ENCODE measurements around the gene AMZ2.
"Not testable (repeated sequence)": the region's sequence is repeated elsewhere in the genome, so short reads cannot be mapped to it uniquely, and the experiment has no call there.

The AMZ2 gene

DNA sequence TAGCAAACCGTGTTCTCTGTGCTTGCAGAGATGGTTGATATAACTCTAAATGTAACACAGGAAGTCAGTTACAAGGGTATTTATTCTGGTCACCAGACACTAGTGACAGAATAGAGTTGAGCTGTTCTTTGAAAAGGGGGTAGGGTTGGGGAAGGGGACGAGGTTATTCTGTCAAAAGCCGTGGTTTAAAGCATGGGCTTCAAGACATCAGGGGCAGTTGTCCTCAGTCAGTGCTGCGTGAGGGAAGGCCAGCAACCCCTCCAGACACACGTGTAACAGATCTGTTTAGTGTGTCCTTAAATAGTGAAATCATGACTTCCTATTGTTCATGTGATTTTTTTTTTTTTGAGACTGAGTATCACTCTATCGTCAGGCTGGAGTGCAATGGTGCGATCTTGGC is 5.6 kb downstream of the AMZ2 start:
- not testable (repeated sequence) for DNase-seq

DNA sequence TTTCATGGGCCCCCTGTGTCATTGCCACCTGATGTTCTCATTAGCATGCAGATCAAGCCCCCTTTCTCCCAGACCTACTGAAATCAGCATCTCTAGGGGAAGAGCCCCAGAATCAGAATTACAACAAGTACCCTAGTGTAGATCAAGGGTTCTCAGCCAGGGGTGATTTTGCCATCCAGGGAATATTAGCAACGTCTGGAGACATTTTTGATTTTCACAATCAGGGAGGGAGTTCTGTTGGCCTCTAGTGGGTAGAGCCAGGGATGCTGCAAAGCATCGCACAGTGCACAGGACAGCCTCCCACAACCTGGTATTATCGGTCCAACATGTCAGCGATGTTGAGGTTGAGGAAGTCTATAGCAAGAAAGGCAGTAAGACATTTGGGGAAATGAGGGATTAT is 7.3 kb downstream of the AMZ2 start:
- no peak for DNase-seq

DNA sequence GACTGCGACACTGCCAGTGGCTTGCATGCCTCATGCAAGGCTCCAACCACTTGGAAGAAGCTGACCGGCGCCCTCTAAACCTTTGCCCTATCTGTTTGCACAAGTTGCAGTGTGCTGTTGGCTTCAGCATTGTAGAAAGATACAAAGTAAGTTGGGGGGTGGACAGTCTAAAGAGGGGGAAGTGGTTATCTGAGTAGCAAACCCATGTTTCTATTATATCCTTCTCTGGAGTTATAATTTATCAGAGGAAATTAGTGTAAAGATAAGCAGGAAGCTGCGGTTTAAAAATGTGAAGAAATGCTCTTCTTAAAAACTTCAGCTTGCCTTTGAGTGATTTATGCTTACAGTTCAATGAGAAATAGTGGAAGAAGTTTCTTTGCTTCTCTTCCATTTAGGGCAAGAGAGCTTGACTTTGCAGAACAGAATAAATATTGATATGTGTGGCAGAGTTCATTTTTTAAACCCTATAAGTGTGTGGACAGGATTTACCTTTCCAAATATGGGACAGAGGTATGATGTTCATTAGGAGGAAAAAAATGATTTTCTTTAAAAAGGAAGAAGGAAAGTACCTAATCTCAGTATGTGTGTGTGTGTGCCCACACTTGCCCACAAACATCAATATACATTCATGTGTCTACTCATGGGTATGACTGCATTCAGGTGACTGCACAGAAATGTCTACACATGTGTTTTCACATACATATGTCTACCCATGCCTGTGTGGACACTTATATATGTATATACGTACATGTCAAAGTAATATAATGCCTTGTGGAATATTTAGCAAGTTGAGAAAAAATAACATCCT is 8.1 kb downstream of the AMZ2 start:
- DNase-seq: peak; percentile 85 to 95

DNA sequence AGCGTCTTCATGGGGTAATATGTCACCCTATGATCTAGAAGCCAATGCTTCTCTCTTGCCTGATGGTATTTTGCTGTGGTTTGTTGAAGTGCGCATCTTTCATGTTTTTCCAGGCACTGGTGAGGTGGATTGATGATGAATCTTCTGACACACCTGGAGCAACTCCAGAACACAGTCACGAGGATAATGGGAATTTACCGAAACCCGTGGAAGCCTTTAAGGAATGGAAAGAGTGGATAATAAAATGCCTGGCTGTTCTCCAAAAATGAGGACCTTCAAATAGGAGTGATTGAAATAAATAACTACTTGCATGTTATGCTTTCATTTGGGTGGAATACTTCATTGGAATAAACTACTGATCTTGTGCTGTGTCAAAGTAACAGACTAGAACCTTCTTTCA is 8.9 kb downstream of the AMZ2 start:
- DNase-seq: not testable (repeated sequence)

DNA sequence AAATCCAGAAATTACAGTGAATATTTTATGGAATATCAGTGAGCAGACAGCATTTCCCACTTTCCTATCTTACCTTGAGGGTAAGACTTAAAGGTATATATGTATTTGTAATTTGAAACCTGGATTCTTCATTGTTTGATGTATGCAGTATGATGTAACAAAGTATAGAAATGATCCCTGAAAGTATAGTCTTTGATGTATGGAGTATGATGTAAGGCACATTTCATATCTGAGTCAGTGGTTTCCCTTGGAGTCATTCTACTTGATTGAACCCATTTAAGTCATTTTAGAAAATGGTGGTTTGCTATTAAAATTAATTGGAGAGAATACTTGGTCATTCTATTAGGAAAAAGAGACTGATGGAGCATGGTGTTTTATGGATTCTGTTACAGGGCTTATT is 10.1 kb downstream of the AMZ2 start:
- DNase-seq: no peak

DNA sequence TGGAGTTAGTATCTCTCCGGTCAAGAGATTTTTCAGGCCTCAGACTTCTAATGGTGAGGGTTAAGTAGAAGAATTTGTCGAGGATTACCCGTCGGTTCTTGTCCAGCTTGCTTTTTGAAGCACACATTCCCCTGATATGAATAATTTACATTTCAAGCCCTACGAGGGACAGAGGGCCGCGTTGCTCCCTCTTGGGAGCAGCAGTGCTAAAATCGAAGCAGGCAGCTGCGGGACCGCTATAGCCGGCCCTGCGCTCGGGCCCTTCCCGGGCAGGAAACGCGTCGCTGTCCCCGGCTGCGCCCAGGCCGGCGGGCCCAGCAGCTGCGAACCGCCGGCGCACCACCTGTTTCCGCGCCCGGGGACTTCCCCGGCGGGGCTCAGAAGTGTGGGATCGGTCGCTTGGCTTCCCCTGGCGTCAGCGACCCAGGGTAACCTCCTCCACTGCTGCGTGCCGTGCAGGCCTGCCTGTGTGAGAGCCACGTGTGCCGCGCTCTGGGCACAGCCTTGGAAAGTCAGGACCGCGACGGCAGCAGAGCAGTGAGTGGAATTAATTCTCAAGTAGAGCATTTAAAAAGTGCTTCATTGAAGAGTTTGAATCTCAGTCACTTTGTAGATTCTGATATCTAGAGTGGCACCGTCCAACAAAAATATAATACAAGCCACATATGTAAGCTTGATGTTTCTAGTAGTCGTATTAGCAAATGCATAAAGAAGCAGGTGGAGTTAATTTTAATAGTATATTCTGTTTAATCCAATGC is 11.2 kb downstream of the AMZ2 start:
- DNase-seq: peak; percentile 77 to 88

DNA sequence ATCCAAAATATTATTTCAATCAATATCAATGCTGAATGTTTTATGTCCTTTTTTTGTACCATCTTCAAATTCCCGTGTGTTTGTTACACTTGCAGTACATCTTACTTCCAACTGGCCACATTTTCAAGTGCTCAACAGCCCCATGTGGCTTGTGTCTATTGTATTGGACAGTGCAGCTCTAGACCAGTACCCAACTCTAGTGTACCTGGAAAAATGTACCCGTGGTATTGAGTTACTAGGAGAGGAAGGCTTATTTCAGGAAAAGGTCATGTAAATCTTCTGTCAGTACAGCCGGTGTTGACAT is 11.8 kb downstream of the AMZ2 start:
- DNase-seq: not testable (repeated sequence)

DNA sequence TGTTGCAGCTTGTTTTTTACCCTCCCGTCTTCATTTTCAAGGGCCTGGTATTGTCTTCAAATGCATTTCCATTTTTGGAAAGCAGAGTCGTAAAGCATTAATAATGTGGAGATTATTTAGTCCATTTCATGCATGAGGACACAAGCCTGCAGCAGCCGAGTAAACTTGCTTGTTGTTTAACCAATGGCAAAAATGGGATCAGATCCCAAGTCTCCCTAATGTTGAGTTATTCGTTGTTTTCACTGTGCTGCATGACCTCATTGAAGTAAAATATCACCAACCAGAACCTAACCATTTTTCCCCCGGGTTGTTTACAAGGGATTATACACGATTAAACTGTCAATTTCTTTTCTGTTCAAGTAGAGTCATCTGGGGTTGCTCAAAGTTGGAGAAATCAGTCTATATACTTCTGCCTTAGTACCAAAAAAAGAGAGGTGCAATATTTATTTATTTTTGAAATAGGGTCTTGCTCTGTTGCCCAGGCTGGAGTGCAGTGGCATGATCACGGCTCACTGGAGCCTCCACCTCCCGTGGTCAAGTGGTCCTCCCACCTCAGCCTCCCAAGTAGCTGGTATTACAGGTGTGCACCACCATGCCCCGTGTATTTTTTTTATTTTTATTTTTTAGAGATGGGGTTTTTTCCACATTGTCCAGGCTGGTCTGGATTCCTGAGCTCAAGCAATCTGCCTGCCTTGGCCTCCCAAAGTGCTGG is 12.4 kb downstream of the AMZ2 start:
- DNase-seq: no peak

DNA sequence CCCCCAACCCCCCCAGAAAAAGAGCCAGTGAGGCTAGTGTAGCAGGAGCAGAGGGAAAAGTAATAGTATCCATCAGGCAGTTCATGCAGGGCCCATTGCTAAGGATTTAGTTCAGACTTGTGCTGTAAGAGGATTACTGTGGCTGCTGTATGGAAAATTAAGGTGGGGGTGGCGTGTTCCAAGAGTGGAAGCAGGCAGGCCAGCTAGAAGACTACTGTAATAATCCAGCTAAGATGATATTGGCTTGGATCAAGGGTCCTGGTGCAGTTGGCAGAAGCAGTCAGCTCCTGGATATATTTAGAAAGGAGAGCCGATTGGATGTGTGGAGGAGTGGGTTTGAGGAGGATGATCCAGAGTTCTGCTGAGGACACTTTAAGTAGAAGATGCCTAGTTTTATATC is 14.6 kb downstream of the AMZ2 start:
- DNase-seq: not testable (repeated sequence)

DNA sequence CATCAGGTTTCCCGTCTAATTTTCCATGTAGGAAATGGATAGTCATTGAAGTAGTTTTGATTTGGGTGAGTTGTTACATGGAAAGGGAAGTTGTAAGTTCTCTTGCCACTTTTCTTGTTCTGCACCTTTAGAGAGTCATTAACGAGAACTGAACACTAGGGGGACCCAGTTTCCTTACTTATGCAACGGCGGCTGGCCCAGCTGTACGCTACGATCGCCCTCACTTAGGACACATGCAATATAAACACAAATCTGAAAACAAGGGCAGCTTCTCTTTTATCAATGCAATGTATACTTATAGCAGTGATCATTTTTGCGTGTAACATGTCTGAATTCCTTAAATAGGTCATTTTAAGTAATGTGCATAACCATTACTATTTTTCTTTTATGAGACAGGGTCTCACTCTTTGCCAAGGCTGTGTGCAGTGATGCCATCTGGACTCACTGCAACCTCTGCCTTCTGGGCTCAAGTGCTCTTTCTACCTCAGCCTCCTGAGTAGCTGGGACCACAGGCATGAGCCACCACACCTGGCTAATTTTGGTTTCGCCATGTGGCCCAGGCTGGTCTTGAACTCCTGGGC is 15.3 kb downstream of the AMZ2 start:
- DNase-seq: peak; percentile 84 to 89

DNA sequence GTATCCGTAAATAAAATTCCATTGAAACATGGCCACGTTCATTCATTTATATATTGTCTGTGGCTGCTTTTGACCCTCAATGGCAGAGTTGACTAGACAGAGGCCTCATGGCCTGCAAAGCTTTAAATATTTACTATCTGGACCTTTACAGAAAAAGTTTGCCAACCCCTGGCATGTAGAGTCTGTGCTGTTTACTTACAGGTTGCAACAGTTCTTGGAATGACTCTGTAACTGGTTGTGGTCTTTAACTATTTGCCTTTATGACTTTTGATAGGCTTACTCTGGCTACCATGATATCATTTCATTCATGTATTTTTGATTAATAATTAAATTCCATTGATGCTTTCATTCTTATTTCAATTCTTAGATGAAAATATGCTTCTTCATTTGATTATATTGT is 18.0 kb downstream of the AMZ2 start:
- DNase-seq: not testable (repeated sequence)

DNA sequence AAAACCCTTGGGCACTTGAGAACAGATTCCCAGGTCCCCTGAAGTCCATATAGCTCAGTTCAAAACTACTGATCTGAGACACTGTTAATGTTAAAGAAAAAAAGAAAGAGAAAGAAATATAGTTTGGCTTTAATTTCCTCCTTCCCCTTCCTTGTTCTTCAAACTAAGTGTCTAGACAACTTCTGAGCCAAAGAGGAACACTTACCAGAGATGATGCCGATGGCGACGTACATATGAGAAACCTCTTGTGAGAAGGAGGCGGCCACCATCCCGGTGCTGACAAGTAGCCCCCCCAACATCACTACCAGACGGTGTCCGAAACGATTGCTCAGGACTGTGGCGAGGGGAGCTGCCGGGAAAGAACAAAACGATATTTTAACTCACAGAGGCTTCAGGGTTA is 25.9 kb downstream of the AMZ2 start:
- no peak for DNase-seq

DNA sequence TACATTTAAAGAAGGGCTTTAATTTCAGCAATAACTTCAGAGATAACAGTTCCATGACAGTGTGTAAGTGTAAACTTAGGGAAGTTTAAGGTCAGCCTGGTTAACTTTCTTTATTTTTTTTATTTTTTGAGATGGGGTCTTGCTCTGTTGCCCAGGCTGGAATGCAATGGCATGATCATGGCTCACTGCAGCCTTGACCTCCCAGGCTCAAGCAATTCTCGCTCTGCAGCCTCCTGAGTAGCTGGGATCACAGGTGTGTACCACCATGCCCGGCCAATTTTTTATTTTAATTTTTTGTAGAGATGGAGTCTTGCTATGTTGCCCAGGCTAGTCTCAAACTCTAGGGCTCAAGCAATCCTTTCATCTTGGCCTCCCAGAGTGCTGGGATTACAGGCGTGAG is 28.5 kb downstream of the AMZ2 start:
- DNase-seq: not testable (repeated sequence)

DNA sequence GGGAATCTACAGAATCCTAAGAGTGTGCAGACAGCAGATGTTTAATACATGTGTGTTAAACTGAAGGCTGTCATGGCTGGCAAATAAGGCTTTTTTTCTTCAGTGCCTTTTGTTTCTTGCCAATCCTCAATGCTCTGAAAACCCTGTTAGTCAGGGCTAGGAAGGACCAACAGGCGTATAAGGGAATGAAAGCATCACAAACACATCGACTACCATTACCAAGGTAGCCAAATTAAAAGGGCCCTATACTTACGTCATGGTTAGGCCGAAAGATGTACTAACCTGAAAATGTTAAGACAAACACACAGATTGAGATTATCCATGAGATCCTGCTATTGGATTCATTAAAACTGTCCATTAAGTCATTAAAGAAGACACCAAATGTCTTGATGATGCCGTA is 30.0 kb downstream of the AMZ2 start:
- DNase-seq: no peak

DNA sequence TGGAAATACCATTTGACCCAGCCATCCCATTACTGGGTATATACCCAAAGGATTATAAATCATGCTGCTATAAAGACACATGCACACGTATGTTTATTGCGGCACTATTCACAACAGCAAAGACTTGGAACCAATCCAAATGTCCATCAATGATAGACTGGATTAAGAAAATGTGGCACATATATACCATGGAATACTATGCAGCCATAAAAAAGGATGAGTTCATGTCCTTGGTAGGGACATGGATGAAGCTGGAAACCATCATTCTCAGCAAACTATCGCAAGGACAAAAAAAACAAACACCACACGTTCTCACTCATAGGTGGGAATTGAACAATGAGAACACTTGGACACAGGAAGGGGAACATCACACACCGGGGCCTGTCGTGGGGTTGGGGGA is 34.1 kb downstream of the AMZ2 start:
- DNase-seq: not testable (repeated sequence)

DNA sequence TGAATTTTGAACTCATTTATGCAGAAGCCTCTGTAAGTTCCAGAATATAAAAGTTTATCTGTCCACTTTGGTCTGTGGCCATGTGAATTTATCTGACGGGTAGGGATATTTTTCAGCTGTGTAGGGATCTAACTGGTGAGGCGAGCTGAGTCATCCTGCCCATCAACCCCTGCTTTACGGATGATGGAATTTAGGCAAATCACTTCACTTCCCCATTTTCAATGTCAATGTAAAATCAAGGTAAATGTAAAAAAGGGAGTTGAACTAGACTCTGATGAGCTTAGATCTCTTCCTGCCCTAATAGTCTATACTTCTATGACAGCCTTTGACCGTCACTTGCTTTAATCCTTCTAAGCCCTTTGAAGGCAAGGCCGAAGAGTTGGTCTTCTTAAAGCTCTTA is 40.5 kb downstream of the AMZ2 start:
- peak; percentile 32 to 38 for DNase-seq

DNA sequence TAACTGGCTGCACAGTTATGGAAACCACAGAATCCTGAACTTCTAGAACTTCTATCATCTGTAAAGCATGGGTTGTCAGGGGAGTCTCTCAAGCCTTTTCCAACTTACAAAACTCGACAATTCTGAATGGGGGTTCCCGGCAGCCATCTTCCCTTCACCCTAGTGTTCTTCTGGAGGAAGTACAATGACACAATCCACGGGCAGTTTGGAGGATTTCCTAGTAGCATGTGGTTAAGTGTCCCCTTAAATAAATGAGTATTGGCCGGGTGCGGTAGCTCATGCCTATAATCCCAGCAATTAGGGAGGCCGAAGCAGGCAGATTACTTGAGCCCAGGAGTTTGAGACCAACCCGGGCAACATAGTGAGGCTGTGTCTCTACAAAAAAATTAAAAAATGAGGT is 41.0 kb downstream of the AMZ2 start:
- DNase-seq: peak; percentile 42 to 54

DNA sequence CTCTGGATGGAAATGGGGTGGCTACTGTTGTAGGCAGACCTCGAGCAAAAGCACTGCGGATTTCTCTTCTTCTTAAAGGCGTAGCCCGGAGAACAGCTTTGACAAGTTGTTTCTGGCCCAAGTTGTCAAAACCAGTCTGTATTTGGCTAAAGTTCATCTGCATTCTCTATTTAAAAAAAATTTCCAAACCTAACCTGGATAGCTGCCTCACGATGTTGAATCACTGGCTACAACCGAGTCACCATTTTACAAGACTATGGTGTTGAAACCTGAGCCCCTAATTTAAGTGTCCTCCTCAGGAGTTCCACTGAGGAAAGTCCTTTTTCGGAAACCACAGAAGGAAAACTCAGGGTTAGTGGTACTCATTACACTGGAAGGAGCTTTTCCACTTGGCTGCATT is 41.6 kb downstream of the AMZ2 start:
- no peak for DNase-seq

DNA sequence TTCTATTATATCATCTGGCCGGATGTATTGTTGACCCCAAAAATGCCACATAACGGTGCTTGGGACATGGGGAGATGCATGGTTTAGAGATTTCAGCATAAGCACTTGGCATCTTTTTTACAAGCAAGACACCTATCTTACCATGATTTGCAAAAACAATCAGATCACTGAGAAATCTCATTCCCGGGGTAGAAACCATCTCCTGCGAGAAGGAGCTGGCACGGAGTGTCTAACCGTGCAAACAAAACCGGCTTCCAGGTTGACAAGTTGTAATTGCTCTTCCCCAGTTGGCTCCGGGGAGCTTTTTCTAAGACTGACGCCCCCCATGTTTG is 42.1 kb downstream of the AMZ2 start:
- DNase-seq: peak in 1 of 2 experiments; percentile 38

DNA sequence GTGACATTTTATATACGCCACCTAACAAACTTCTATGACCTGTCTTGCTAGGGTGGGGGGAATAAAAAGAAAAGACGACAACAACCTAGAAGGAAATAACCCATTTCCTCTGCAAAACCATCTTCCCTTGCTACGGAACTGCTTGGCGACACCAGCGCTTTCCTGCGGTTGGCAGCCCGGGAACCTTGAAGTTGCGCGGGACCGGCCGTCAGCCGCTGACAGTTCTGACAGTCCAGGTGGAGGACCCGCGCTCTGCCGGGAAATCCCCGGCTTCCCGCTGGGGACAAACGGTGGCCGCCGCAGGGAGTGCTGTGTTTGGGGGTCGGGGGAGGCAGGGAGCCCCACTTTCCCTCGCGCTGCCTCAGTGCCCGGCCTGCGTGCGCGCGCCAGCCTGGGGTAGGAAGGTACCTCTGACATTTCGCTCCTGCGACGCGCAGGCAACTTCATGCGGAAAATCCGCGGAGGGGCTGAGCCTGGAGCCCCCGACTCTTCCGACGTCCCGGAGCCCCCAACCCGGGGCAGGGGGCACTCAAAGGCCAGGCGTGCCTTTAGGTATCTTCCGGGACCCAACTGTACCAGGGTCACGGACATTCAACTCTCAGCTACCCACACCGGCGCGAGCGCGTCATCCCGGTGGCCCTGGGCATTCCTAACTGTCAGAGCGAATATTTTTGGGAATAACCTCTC is 42.6 kb downstream of the AMZ2 start:
- DNase-seq: peak; percentile 37 to 38

DNA sequence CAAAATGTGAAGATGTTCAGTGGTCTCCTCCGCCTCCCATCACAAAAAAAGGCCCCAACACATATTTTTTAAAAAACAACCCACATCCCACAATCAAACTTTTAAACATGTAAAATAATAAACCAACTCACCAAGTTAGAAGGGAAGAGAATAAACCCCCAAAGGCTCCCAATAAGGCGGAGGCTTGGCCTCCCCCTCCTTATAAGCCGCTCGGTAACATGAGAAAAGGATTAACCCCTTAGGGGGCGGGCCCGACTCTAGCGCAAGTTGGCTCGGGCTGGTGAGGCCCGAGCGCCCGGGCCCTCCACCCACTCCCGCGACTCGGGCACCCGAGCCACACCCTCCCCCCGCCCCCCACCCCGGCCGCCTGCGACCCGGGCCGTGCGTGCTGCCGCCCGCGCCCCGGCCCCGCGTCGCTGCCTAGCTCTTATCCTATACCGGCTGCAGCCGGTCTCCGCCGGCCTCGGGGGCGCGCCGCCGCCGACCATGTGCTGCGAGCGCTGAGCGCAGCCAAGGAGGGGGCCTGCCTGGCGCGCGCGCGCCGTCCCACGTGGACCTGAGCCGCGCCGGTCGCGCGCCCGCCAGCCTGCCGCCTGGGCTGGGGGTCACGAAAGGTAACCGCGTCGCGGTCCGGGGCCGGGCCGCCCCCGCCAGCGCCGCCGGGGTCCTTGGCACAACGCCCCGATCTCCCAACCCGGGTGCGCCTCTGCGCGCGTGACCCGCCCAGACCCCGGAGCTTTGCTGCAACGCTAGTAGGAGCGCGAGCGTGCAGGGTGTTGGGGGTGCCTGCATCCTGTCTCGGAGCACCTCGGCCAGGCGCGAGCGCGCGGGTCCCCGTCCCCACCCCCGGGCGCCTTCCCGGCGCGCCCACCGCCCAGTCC is 43.4 kb downstream of the AMZ2 start, which contains the start of the genes ARSG and SLC16A6:
Gene ARSG, plus strand, starts transcription at position 541 of the 881 bp plus-strand sequence. CDS start 15,999 bp downstream, outside the sequence.
Gene SLC16A6, minus strand, starts transcription at position 173 of the 881 bp plus-strand sequence. CDS start 12,807 bp downstream, outside the sequence.
- peak; percentile 40 to 47 for DNase-seq
